GM18907 (cell line): ENCODE data around the gene ANKRD37.
A peak's percentile ranks its signal among the peaks of the same experiment; 100 is the strongest.

Source experiments
- ATAC-seq: cut with Tn5 transposase; IDR thresholded peaks from one replicate; pipeline ENCODE4 v1.9.1; 2021; ENCODE audit warnings: mild to moderate bottlenecking, moderate library complexity; ENCODE audit not compliant: unreplicated experiment

The ANKRD37 gene

DNA sequence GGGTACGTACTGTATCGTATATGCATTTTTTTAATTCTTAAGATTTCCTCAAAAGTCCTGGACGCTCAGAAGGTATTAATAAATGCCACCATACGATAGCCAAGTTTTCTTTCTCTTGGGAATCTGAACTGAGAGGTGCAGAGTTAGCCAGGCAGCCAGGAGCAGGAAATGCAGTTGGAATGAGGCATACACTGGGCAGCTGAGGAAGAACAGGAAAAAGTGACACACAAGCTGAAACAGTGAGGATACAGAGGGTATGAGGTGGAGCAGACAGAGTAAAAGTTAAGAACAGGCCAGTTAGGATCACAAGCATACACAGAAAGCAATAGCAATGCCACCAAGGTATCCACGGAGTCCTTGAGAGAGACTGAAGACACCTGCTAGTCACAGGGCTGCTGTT is 15.8 kb downstream of the ANKRD37 start:
- ATAC-seq = no peak

DNA sequence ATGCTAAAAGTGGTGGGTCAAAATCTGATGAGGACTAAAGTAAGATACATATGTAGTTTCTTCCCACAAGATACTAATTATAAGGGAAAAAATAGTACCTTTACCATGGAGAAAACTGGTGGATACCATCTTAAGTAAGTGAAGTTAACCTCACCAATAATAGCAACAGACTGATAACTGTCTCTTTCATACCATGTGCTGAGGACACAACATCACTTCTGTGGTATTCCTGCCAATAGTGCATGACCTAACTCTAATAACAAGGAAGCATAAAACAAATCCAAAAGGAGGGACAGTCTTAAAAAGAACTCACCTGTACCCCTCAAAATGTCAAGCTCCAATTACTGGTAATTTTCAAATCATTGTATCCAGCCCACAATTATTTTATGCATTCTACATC is 20.3 kb downstream of the ANKRD37 start:
- ATAC-seq = no peak

DNA sequence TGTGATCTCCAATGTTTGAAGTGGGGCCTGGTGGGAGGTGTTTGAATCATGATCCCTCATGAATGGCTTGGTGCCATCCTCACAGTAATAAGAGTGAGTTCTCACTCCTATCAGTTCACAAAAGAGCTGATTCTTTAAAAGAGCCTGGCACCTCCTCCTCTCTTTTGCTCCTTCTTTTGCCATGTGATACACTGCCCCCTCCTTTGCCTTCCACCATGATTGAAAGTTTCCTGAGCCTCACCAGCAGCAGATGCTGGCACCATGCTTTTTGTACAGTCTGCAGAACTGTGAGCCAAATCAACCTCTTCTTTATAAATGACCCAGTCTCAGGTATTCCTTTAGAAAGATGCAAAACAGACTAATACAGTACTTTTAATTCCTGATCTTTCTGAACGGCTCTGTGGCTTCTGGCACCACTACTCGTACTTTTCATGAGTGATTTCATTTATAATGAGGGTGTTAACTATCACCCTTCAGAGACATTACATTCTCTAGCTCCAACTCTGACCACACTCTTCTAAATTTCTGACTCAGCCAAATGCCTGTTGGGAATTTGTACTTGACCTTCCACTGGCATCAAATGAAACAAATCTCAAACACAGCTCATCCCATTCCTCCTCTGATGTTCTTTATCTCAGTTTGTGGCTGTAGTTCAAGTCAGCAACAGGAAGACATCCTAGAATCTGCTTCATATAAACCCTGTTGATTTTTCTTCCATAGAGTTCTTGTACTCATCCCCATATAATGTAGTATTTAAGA is 24.9 kb downstream of the ANKRD37 start:
- no peak for ATAC-seq

DNA sequence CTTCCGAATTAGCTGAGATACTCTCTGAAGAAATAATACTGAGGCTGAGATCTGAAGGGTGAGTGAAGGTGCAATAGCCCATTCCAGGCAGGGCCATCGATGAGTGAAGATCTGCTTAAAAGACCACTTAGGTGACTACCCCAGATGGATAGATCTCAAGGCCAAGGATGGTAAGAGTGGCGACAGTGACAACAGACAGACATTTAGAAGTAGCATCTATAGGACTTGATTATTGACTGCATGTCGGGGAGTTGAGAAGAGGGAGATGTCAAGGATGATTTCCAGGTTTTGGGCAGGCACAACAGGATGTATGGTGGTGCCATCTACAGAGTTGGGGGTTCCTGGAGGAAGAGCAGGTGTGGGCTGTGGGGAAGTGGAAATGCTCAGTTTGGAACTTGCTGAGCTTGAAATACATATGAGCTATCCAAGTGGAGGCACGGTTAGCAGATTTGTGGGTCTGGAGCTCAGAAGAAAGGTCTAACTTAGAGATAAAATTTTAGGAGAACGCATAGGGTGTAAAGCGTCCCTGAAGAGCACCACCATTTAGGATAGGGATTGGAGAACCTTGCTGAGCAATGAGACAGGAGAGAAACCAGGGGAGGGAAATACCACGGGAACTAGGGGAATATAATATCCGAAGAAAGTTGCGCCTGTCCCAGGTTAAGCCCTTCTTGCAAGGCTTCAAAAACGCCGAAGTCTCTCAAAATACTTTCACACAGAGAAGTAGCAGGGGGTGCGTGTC is 28.4 kb downstream of the ANKRD37 start:
- ATAC-seq = peak; percentile 3

DNA sequence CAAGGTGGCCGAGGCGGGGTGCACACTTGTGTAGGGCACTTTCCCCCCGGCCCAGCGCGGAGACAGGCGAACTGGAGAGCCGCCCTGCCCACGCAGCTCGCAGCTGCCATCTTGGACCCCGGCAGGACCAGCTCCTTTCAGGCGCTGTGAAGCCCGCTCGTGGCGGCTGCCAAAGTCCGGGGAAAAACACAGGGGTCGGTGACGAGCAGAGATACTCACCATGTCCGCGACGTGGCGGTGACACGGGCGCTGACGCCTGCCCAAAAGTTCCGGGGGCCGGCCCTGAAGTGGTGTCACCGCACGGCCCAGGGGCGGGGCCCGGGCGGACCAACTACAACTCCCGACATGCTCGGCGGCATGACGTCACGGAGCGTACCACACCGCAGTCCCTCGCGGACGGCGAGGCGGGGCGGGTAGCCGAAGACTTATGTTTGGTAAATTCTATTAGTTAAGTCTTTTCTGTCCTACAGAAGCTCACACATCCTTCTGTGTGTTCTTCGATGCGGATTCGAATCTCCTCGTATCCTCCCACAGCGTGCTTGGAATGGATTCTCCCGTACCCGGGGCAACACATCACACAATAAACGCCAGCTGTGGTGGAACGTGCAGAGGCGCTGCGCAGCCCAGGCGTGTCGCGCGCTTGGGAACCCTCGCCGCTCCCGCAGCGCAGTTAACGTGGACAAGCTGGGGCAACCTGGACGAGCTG is 29.2 kb downstream of the ANKRD37 start, which contains the start of gene UFSP2:
TSS of gene UFSP2 (minus strand) at position 318 of the 706 bp plus-strand sequence. CDS start at position 222, 96 bp downstream.
- ATAC-seq = peak; percentile 96

DNA sequence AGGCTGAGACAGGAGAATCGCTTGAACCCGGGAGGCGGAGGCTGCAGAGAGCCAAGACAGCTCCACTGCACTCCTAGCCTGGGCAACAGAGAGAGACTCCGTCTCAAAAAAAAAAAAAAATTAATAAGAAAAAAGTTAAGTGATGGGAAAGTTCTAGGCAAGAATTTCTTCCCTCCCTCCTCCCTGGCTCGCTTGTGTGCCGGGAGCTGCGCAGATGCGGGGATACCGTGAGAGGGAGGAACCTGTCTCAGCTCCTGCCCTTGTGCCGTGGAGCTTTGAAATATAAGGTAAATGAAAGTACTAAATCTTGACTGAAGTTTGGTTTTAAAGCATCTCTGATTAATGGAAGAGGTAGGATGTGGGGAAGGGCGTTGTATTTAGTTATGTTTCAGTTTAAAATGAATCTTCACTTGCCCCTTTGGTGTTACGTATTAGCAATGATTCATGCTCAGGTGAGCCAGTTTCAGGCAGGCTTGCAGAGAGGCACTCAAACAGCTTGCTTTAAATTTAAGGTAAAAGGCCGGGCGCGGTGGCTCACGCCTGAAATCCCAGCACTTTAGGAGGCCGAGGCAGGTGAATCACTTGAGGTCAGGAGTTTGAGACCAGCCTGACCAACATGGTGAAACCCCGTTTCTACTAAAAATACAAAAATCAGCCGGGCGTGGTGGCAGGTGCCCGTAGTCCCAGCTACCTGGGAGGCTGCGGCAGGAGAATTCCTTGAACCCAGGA is 30.5 kb downstream of the ANKRD37 start:
- no peak for ATAC-seq

DNA sequence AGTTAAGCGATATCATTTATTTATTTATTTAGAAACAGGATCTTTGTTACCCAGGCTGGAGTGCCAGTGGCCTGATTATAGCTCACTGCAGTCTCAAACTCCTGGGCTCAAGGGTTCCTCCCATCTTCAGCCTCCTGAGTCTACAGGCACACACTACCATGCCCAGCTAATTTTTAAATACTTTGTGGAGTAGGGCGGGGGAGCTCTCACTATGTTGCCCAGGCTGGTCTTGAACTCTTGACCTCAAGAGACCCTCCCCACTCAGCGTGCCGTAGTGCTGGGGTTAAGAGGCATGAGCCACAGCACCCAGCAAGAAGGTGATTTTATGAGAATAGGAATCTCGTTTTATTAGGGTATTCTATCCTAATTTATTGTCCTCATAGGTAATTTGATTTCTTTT is 33.0 kb downstream of the ANKRD37 start:
- no peak for ATAC-seq

DNA sequence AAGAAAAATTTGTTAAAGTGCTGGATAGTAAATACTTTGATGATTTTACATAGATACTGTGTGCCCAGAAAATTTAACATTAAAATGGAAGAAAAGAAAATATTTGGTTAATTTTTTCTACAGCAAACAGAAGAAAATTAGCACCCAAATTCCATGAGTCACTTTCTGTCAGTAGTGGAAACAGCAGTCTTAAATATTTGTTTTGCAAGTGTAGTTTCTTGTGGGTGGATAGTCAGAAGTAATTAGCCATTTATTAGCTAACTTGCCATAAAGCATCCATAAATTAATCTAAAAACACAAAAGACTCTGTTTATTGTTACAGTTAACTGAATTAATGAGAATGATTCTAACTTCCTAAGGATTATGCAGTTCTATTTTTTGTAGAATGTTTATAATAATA is 38.8 kb downstream of the ANKRD37 start:
- no peak for ATAC-seq

DNA sequence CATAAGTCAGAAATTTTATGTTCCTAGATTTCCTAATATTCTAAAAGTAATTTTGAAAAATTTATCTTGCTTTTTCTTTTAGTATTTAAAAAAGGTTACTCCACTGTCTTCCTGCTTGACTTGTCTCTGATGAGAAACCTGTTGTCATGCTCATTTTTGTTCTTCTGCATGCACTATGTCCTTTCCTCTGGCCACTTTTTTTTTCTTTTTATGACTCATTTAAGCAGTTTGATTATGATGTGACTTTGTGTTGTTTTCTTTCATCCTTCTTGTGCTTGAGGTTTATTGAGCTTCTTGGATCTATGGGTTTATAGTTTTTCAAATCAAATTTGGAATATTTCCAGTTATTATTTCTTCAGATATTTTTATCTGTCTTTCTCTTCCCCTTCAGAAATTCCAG is 41.2 kb downstream of the ANKRD37 start:
- ATAC-seq = peak; percentile 52

DNA sequence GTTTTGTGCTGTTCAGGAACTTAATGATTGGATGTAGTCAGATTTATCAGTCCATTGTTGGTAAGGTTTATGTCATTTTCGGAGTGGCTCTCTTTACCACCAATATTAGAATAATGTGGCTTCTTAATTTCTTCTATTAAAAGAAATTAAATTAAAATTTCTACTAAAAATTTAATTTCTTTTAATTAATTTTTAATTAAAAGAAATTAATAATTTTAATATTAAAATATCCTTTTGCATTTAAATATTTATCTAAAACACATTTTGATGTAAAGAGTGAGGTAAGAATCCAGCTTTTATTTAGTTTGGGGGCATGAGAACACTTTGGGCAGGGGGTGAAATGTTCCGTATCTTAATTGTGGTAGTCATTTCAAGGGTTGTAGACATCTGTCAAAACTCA is 44.8 kb downstream of the ANKRD37 start:
- ATAC-seq = no peak

DNA sequence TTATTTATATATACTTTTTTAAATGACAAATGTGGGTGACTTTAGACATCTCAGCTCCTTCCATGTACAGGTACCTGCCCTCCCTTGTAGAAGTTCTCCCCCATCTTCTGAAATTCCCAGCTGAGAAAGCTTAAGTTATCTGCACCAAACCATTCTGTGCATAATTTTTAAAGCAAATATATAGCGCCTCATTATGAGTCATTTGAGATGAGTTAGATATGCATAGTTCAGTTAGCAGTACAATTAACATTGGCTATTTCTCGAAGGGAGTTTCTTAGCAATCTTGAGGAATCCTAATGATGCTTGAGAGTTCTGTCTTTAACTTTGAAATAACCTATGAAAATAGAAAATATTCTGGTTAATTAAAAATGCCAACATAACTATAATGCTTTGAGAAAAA is 48.6 kb downstream of the ANKRD37 start:
- ATAC-seq = no peak
